Activated CD4-positive, alpha-beta T cell treated with anti-CD3 and anti-CD28 coated beads, Interleukin-2, Interleukin-6, amounts not matched to agents 100 ng/mL and 50 ng/mL, durations not matched to agents 16 hours and 8 hours (primary cell): ENCODE measurements around the gene FZR1.
"Not testable (repeated sequence)": the region's sequence is repeated elsewhere in the genome, so short reads cannot be mapped to it uniquely, and the experiment has no call there.

Source experiments
- DNase-seq: peaks from one replicate; pipeline ENCODE4 v3.0.0-alpha.2; 2020

FZR1 gene

DNA sequence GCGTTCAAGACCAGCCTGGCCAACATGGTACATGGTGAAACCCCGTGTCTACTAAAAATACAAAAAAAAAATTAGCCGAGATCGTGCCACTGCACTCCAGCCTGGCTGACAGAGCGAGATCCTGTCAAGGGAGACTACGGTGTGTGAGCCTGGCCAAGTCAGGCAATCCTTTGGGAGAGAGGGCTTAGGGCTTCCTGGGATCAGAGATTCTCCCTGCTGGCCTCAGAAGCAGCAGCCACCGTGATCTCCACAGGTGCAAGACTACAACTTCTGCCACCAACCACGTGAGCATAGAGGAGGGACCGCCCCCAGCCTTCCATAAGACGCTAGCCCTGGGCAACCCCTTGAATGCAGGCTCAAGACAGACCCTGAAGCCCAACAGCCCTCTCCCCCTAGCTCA lies 43.7 kb downstream of the FZR1 start:
- DNase-seq = no peak

DNA sequence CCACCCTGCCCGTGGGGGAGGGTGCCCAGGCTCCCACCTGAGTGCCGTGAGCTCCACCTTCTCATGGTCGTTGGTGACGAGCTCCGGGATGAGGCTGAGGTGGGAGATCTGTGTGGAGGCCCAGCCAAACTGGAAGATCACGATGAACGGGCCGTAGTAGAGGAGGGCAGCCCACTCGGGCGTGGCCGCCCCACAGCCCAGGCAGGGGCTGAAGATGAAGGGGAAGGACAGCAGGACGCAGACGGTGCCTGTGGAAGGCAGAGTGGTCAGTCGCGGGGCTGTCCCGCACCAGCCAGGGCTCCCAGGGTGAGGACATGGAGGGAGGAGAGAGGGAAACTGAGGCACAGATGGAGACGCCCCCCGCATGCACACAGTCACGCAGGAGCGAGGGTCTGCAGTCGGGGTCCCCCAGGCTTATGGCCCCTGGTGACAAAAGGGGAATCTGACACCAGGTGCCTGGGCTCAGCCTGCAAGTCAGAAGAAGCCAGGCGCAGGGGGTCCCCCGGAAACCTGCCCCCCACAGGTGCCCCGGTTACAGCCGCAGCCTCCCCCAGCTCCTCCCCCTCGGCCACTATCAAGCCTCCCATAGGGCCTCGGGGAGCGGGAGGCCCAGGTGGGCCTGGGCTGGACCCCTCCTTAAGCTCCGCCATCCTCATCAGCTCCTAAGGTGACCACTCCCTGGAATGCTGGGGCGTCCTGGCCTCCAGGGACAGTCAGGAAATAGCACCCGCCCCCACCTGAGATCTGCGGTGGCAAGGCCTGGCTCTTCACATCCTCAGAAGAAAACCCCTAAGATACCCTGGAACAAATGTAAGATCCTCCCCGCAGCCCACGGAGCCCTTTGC lies 45.1 kb downstream of the FZR1 start:
- no peak for DNase-seq

DNA sequence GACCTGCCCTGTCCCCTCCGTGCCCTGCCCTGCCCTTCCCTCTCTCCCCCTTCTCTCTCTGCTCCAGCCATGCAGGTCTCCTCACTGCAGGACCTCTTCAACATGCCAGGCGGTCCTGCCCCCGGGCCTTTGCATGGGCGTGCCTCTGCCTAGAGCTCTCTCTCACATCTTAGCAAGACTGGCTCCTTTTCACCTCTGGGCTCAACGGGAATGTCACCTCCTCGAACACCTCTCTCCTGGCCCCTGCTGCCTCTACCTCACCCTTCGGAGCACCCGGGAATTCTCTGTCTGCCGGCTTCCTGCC lies 45.6 kb downstream of the FZR1 start:
- no peak for DNase-seq

DNA sequence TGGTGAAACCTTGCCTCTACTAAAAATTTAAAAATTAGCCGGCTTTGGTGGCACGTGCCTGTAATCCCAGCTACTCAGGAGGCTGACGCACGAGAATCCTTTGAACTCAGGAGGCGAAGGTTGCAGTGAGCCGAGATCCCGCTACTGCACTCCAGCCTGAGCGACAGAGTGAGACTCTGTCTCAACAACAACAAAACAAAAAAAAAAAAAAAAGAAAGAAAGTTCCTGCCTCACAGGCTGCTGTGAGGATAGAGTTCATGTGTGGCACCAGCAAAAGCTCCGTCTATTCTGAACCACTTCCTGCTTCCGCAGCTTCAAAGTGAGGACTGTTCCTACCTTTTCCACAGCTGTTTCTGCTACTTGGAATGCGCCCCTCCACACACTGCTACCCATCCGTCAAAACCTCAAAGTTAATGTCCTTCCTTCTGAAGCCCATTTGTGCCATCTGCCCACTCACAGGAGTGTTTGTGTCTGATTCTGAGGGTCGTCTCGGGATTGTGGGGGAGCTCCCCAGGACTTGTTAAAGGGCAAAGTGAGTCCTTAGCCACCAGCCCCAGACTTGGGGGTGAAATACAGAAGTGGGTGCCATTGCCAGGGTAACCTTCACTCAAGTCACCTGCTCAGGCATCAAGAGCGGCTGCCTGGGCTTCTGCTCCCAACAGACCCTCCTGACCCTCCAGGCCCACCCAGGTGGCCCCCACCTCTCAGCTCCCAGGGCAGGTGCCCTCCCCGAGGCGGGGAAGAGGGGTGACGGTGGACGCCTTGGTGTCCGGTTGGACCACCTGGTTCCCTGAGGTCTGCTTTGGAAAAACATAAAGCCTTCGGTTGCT lies 48.4 kb downstream of the FZR1 start:
- DNase-seq = peak; percentile 50

DNA sequence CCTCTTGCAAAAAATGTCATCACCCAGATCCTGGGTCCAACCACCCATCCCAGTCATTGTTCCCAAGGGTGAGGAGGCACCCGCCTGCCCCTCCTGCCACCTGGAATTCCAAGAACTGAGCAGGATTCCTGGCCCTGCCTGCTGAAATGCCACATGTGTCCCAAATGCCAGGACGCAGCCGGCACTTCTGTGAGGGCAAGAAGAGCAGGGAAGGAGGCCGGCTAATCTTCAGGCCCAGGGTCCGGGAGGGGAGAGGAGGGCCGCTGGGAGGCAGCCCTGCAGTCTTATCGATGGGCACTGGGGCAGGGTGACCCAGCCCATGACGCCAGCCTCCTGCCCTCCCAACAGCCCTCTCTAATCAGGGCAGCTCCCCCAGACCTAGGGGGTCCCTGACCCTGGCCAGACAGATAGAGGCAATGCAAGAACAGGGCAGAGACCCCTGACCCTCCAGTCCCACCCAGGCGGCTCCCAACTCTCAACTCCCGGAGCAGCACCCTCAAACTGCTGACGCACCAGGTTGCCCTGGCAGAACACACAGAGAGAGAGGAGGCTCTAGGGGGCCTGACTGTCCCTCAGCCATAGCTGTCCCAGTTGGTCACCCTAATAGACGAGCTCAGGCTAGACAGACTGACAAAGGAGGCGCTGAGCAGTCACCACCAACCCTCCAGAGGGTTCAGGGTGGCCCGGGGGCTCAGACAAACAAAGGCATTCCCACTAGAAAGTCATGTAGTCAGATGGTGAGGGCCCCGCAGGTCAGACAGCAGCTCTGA lies 49.7 kb downstream of the FZR1 start:
- DNase-seq = no peak

DNA sequence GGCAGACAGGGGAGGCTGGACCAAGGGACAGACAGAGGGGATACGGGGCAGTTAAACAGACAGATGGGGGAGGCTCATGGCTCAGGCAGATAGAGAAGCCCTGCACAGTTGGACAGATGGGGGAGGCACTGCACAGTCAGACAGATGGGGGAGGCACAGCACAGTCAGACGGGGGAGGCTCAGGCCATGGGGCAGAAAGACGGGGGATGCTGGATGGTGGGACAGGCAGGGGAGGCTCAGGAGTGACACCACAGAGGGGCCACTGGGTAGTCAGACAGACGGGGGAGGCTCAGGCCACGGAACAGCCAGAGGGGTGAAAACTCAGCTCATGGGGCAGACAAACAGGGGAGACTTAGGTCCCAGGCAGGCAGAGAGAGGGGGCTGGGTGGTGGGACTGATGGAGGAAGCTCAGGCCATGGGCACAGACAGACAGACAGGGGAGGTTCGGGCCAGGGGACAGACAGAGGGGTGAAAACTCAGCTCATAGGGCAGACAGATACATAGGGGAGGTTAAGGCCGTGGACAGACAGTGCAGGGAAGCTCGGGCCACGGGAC lies 50.4 kb downstream of the FZR1 start:
- no peak for DNase-seq

DNA sequence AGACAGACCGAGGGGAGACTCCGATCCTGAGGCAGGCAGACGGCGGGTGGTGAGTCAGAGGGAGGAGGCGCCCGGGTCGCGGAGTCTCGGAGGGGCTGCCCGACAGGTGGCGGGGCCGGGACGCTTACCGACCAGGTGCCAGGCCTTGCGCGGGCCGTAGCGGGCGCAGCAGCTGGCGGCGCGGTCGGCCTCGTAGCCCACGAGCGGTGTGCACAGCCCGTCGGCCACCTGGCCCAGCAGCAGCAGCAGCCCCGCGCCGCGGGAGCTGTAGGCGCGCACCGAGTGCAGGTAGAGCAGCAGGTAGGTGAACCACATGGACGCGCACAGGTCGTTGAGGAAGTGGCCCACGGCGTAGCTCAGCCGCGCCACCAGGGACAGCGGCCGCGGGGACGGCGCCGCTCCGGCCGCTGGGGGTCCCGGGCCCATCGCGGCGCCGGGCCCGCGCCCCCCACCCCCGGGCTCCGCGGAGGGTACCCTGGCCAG lies 50.9 kb downstream of the FZR1 start:
- peak; percentile 57 for DNase-seq

DNA sequence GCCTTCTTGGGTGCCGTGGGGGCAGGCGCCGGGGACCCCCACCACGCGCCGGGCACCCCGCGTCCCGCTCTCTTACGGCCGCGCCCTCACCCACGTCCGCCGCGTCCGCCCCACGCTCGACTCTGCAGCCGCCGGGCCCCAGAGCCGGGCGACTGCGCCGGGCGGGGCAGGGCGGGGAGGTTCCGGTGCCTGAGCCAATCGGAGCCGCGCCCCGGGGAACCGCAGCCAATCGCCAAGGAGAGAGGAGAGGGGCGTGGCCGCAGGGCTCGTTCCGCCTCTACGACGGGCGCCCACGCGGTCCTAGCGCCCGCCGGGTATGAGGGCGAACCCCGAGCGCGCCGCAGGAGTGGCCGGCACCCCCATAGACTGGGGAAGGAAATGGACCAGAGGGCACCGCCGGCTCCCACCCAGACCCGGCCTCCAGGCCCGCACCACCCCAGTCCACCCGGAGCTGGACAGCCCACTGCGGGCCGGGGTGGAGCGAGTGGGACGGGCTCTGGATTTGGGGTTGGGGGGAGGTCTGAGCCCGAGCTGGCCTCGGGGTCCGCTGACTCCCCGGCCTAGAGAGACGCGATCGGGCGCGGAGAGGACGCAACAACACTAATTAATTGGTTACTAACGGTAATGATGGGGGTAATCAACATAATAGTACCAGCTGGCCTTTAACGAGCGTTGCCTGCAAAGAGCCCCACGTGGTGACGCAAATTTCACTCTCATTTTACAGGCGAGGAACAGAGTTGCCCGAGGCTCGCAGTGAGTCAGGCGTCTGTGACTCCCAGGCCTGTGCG lies 51.5 kb downstream of the FZR1 start, which contains the start of gene MFSD12:
MFSD12 (minus strand) TSS at position 126 of the 788 bp plus-strand sequence. CDS start 183 bp downstream, outside the sequence.
- peak; percentile 97 for DNase-seq

DNA sequence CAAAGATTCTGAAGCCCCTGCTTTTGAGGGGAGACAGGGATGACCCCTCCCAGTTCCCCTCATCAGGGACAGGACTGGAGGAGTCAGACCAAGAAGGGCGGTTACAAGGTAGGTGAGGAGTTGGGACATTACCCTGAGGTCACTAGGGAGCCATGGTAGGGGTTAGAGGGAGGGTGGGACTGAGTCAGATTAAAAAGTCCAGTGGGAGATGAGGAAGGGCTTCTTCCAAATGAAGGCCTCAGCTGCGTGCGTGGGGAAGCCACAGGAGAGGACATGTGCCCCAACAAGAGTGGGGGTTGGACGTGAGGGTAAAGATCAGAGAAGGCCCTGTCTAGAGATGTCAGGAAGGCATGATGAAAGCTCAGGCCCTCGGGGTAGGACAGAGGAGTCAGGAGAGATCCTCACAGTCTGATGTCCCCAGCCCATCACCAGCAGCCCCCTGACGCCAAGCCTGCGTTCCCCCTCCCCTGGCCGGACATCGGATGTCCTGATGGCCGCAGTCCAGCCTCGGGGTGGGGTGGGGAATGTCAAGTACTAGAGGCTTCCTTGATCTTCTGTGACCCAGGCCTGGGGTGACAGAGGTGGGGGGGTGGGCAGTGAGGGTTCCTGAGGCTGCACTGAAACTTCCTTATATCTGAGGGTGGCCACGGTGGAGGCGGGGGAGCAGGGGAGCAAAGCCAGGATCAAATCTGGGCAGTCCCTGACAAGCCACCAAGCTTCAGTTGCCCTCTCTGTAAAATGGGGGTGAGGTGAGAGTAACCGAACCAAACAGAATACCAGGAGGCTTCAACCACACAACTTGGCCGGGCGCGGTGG lies 57.8 kb downstream of the FZR1 start:
- no peak for DNase-seq

DNA sequence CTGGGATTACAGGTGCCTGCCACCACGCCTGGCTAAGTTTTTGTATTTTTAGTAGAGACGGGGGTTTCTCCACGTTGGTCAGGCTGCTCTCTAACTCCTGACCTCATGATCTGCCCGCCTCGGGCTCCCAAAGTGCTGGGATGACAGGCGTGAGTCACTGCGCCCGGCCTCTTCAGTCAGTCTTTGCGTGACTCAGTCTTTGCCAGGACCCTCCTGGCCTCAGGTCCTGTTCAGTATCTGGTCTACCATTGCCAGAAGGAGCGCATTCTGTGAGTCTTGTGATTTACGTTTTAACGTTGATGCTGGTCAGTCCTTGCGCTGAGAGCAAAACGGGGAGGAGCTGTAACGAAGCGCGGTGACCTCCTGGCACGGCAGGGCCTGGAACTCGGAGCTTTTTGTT lies 59.0 kb downstream of the FZR1 start:
- no peak for DNase-seq

DNA sequence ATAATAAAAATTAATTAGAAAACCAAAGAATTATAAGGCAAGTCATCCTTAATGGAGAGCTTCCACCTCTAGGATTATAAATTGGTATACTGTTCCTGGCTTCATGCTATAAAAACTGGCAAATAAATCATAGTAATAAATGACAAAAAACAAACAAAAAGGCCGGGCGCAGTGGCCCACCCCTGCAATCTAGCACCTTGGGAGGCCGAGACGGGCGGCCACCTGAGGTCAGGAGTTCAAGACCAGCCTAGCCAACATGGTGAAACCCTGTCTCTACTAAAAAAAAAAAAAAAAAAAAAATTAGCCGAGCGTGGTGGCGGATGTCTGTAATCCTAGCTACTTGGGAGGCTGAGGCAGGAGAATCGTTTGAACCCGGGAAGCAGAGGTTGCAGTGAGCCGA lies 63.9 kb downstream of the FZR1 start:
- DNase-seq = not testable (repeated sequence)

DNA sequence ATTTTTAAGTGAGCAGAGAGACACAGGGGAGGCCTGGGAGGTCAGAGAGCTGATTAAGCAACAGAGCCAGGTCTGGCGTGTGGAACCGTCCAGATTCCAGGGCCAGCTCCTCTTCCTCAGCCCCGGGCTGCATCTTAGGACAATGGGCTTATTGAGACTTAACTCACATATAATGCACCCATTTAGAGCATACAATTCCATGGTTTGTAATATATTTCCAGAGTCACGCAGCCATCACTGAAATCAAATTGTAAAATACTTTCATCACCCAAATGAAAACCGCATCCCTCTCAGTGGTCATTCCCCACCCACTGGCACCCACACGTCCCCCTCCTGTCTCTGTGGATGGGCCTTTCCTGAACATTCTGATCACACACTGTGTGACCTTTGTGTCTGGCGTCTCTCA lies 64.5 kb downstream of the FZR1 start:
- no peak for DNase-seq

DNA sequence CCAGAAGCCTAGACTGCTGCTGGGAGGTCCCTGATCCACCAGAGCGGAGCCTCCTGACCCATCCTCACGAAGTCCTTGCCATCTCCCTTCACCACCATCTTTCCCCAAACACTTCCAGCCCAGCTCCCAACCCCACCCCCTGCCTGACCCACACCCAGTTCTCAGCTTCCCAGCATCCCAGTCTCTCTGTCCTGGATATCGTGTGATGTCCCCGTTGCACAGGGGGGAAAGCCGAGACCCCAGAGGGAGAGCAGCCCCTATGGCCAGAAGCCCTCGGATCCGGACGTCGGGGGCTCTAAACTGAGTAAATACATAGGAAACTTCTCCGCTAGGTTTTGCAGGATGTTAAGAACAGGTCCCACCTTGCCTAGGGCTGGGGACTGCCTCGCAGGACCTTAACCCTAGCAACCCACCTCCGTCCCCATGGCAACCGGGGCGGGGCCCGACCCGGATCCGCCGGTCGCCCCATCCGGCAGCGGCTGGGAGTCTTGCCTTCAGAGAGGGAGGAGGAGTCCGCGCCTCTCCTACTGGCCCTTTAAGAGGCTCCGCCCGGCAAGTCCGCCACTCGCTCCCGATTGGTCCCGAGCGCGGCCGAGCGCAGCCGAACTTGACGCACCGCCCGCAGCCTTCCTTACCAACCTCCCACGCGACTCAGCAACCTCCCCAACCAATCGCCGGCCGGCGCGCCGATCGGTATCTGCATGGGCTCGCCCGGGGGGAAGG lies 66.2 kb downstream of the FZR1 start:
- peak; percentile 100 for DNase-seq

DNA sequence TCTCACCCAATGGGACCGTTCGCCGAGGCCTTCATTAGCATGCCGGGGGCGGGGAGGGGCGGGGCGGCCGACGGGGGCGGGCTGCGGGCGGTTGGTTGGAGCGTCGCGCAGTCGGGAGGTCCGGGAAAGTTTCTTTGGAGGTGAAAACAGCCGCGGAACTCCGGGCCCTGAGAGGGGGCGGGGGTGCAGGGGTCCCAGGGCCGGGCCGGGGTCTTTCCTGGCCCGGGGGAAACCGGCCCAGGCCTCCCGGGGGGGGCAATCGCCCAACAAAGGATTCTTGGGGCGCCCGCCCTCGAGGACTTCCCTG lies 66.7 kb downstream of the FZR1 start, which contains the start of gene HMG20B:
HMG20B (plus strand) TSS at position 90 of the 307 bp plus-strand sequence. CDS start 366 bp downstream, outside the sequence.
- DNase-seq = no peak

DNA sequence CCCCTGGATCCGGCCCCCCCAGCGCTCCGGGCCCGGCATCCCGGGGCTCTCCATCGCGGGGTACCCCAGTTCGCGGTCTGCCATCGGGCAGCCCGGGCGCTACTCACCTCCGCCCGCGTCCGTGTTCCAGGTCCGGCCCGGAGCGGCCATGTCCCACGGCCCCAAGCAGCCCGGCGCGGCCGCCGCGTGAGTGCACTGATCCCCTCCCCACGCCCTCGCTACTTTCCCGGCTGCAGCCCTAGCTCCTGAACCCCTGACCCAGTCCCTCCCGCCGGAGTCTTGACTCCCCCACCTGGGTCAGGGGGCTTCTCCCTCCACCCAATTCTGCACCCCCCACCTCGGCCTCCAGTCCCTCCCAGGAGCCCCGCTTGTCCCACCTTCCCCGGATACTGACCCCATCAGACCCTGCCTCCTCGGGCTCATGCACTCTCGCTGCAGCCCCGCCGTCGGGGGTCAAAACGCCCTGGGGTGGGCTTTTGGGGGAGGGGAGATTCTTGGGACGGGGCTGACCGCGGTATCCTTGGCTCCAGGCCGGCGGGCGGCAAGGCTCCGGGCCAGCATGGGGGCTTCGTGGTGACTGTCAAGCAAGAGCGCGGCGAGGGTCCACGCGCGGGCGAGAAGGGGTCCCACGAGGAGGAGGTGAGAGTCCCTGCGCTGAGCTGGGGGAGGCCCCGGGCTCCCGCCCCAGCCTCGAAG lies 67.2 kb downstream of the FZR1 start:
- DNase-seq = peak; percentile 26

DNA sequence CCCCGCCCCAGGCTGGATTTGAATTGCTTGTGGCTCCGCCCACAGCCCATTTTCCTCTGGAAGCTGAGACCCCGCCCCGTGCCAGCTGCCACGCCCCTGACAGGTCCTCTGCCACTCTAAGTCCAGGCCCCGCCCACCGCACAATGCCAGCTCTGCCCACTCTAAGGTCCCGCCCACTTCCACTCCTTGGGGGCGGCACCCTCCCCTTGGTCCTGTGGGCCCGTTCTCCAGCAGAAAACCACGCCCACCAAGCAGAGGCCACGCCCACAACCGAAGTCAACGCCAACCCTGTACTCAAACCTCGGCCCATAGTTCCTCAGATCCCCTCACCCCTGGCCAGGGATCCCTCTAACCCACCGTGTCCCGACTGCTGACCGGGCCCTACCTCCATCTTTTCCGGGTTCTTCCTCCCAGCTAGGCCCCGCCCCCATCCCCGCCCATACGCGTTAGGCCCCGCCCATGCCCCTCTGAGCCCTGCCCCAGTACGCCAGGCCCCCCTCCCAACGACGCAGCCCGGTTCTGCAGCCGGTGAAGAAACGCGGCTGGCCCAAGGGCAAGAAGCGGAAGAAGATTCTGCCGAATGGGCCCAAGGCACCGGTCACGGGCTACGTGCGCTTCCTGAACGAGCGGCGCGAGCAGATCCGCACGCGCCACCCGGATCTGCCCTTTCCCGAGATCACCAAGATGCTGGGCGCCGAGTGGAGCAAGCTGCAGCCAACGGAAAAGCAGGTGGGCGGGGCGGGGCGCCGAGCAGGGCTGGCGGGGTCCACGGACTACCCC lies 67.9 kb downstream of the FZR1 start:
- DNase-seq = peak; percentile 97

DNA sequence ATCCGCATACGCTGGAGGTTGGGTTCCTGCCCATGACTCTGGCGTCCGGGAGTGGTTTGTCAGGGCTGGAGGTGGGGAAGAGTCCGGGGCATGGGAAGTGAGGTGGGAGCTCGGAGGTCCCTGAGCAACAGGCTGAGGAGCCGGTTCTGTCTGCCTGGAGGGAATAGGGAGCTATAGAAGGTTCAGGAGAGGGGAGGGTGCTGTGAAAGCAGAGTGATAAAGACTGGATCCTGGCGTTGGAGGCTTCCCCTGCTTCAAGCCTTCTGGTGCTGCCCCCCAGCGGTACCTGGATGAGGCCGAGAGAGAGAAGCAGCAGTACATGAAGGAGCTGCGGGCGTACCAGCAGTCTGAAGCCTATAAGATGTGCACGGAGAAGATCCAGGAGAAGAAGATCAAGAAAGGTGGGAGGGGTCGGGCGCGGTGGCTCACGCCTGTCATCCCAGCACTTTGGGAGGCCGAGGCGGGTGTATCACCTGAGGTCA lies 69.2 kb downstream of the FZR1 start:
- DNase-seq = peak; percentile 34

DNA sequence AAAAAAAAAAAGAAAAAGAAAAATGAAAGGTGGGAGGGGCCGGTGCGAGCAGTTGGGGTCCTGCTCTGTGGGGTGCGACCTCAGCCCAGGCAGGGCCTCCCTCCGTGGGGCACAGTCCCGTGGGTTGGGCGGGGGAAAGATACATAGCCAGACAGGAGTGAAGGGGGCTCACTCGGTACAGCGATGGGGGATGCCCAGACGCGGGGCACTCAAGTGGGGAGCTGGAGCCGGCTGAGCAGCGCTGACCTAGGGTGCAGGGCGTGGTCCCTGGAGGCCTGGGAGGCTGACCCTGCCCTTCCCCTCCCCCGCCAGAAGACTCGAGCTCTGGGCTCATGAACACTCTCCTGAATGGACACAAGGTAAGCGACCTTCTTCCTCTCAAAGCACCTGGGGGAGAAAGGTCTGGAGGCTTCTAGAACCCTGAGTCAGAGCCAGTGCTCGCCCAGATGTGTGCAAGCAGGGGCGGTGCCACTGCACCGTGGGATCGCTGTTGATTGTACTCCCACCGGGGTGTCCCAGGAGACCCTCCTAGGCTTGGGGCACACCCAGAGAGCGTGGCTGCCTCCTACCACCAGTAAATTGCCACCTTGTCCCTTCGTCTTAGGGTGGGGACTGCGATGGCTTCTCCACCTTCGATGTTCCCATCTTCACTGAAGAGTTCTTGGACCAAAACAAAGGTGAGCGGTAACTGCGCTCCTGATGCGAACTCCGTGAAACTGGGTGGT lies 70.0 kb downstream of the FZR1 start:
- DNase-seq = no peak
